ENCODE data around the gene USP33. TPM values are rescaled to one million over a fixed set of nuclear protein-coding genes. Genes with fewer than 3 reads are reported as not detected.

USP33 gene
- total RNA-seq, 1 experiment from 2014 or later, result 36.1 TPM

- Histone ChIP-seq H3K36me3 (ENCODE audit: control insufficient read depth, insufficient read depth, low read length) (no peaks in the 10 kb centered on the region), H3K27me3 (replicated peaks; ENCODE audit: control insufficient read depth, insufficient read depth, low read length) (no peaks in the 10 kb centered on the region), H3K9me3 (no peaks in the 10 kb centered on the region; the same call in 1 of the 2 replicates), H3K4me1 (no peaks in the 10 kb centered on the region), H3K4me3 (ENCODE audit: low read depth, low read length) (no peak overlapping the region)
- CTCF ChIA-PET, result no interaction called here
- POLR2A ChIA-PET, result no interaction called here
- Mint-ChIP-seq H3K4me1 (ENCODE audit: low read depth, unreplicated experiment) (no peaks in the 10 kb centered on the region), H3K4me3 (ENCODE audit: unreplicated experiment) (no peak overlapping the region), H3K27me3 (ENCODE audit: insufficient read depth, unreplicated experiment) (no peaks in the 10 kb centered on the region), H3K27ac (ENCODE audit: unreplicated experiment) (no peak overlapping the region), H3K9me3 (ENCODE audit: unreplicated experiment) (peaks cover under 1% of the 10 kb centered on the region), H3K36me3 (ENCODE audit: insufficient read depth, unreplicated experiment) (peaks cover 18% of the 10 kb centered on the region)
- no peak for TF ChIP-seq CTCF (IDR thresholded peaks at IDR 0.05; ENCODE audit: insufficient read depth in 1 of 2, low read depth in 1 of 2, low read length in 1 of 2, severe bottlenecking in 1 of 2, unreplicated experiment in 1 of 2)
- intact Hi-C loops (cut with micrococcal nuclease; ENCODE audit: unreplicated experiment), result no loop called here
- no peak for DNase-seq
- BruUV-seq (replicated peaks), result no TSS peak
These were observed 104.1 kb downstream of the USP33 start for GRCh38 chr1:77655431-77655974.

GRCh38 chr1:77652970-77653516 is 106.6 kb downstream of the USP33 start:
- peaks cover 10% of the 10 kb centered on the region for H3K9me3 Mint-ChIP-seq (ENCODE audit: unreplicated experiment)
- no TSS peak for BruUV-seq (replicated peaks)
- Histone ChIP-seq H3K36me3 (ENCODE audit: control insufficient read depth, insufficient read depth, low read length) (no peaks in the 10 kb centered on the region), H3K27me3 (replicated peaks; ENCODE audit: control insufficient read depth, insufficient read depth, low read length) (no peaks in the 10 kb centered on the region), H3K4me3 (ENCODE audit: low read depth, low read length) (no peak overlapping the region), H3K4me1 (no peaks in the 10 kb centered on the region), H3K9me3 (no peaks in the 10 kb centered on the region; the same call in 1 of the 2 replicates)
- H3K4me1 Mint-ChIP-seq (ENCODE audit: low read depth, unreplicated experiment), result no peaks in the 10 kb centered on the region
- H3K27ac Mint-ChIP-seq (ENCODE audit: unreplicated experiment), result no peak overlapping the region
- intact Hi-C loops (cut with micrococcal nuclease; ENCODE audit: unreplicated experiment), result no loop called here
- no peaks in the 10 kb centered on the region for H3K27me3 Mint-ChIP-seq (ENCODE audit: insufficient read depth, unreplicated experiment)
- H3K4me3 Mint-ChIP-seq (ENCODE audit: unreplicated experiment), result no peak overlapping the region
- peaks cover 12% of the 10 kb centered on the region for H3K36me3 Mint-ChIP-seq (ENCODE audit: insufficient read depth, unreplicated experiment)
- ChIA-PET POLR2A (no interaction called here), CTCF (no interaction called here)
- no peak for TF ChIP-seq CTCF (IDR thresholded peaks at IDR 0.05; ENCODE audit: insufficient read depth in 1 of 2, low read depth in 1 of 2, low read length in 1 of 2, severe bottlenecking in 1 of 2, unreplicated experiment in 1 of 2)
- DNase-seq, result no peak

- peaks cover 12% of the 10 kb centered on the region for H3K36me3 Mint-ChIP-seq (ENCODE audit: insufficient read depth, unreplicated experiment)
- ChIA-PET CTCF (no interaction called here), POLR2A (no interaction called here)
- TF ChIP-seq CTCF (IDR thresholded peaks at IDR 0.05; ENCODE audit: insufficient read depth in 1 of 2, low read depth in 1 of 2, low read length in 1 of 2, severe bottlenecking in 1 of 2, unreplicated experiment in 1 of 2), result no peak
- Histone ChIP-seq H3K27me3 (replicated peaks; ENCODE audit: control insufficient read depth, insufficient read depth, low read length) (no peaks in the 10 kb centered on the region), H3K4me1 (no peaks in the 10 kb centered on the region), H3K36me3 (ENCODE audit: control insufficient read depth, insufficient read depth, low read length) (no peaks in the 10 kb centered on the region), H3K9me3 (no peaks in the 10 kb centered on the region; the same call in 1 of the 2 replicates), H3K4me3 (ENCODE audit: low read depth, low read length) (no peak overlapping the region)
- no peaks in the 10 kb centered on the region for H3K4me1 Mint-ChIP-seq (ENCODE audit: low read depth, unreplicated experiment)
- intact Hi-C loops (cut with micrococcal nuclease; ENCODE audit: unreplicated experiment), result no loop called here
- H3K27ac Mint-ChIP-seq (ENCODE audit: unreplicated experiment), result no peak overlapping the region
- BruUV-seq (replicated peaks), result no TSS peak
- H3K27me3 Mint-ChIP-seq (ENCODE audit: insufficient read depth, unreplicated experiment), result no peaks in the 10 kb centered on the region
- H3K4me3 Mint-ChIP-seq (ENCODE audit: unreplicated experiment), result no peak overlapping the region
- H3K9me3 Mint-ChIP-seq (ENCODE audit: unreplicated experiment), result peaks cover 10% of the 10 kb centered on the region
- DNase-seq, result no peak
These were observed 107.4 kb downstream of the USP33 start for GRCh38 chr1:77652268-77652667.
